Left ventricle myocardium superior (tissue), 1 donor: Measurements from ENCODE around the gene USPL1. TPM values are rescaled to one million over a fixed set of nuclear protein-coding genes. Genes with fewer than 3 reads are reported as not detected.
"Not testable (repeated sequence)": the region's sequence is repeated elsewhere in the genome, so short reads cannot be mapped to it uniquely, and the experiment has no call there.

Experiments
- ATAC-seq: fragments of 200-7000 bp; cut with Tn5 transposase; one replicate; pipeline ENCODE4 v1.9.1; 2020; ENCODE audit warnings: mild to moderate bottlenecking, moderate library complexity
- DNase-seq: peaks from one replicate; pipeline ENCODE4 v3.0.0-alpha.2; 2020
- intact Hi-C: fragments of 100-400 bp; cut with micrococcal nuclease; formaldehyde crosslinking; loops from one replicate; pipeline ENCODE4 v1.11.0; 2022
- long read RNA-seq: library from polyadenylated mRNA; unstranded; transcript quantifications from one replicate; pipeline ENCODE4 v2.0.0, GENCODE V29; 2021
- total RNA-seq: library from RNA; stranded (reverse); fragmentation: NEBNext Ultra II Directional; extraction: Animal tissue kit (Norgen Biotek cat#: 25700); gene quantifications from one replicate; pipeline ENCODE4 v1.2.1, GENCODE V29; 2021
- donor health status: DM: no; HTN: yes; CAD: no; lungs with severe emphysema.

USPL1 gene
- total RNA-seq = 10.5 TPM
- long read RNA-seq, partial matches to known transcripts = 2 of 4 reads
- long read RNA-seq, other reads (novel, unspliced or antisense) = 2 of 4 reads

DNA sequence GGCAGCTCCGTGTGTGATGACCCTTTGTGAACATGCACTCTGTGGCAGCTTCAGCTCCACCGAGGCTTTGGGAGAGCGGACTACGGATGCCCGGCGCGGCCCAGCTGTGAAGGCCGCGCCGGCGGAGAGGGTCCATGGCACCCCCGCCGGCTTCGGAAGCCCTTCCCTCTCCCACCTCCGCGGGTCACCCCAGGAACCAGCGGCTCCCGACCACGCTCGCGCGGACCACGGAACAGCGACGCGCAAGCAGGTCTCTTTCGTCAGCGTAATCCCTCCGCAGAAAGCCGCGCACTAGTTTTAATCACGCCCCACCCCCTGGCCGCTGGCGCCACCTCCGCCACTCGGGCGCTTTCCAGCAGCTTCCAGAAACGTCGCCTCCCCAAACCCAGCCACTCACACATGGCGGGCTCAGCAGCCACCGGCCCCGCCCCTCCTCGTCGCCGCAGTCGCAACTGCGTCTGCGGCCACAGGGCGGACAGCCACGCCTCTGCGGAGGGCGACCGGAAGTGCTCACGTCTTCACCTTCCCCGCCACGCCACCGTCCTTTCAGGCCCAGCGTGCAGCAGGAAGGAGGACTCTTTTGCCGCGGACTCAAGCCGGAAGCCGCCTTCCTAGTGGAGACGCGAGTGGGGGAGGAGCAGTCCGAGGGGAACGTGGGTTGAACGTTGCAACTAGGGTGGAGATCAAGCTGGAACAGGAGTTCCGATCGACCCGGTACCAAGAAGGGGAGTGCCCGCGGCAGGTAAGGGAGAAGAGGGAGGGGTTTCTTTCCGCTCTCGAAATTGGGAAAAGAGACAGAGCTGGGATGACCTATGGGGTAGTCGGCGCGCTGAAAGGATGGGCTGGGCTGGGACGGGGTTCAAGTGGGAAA, at the start of gene USPL1:
Gene USPL1 (plus strand): TSS at position 606 of the 871 bp plus-strand sequence. CDS start 3,221 bp downstream, outside the sequence.
- peak; percentile 96 for ATAC-seq
- DNase-seq = peak; percentile 99
- intact Hi-C loops = loop anchor here (2.0 to 5.0 kb wide), 2 partner anchors 151 to 210 kb away; no protein-coding TSS in a partner anchor

DNA sequence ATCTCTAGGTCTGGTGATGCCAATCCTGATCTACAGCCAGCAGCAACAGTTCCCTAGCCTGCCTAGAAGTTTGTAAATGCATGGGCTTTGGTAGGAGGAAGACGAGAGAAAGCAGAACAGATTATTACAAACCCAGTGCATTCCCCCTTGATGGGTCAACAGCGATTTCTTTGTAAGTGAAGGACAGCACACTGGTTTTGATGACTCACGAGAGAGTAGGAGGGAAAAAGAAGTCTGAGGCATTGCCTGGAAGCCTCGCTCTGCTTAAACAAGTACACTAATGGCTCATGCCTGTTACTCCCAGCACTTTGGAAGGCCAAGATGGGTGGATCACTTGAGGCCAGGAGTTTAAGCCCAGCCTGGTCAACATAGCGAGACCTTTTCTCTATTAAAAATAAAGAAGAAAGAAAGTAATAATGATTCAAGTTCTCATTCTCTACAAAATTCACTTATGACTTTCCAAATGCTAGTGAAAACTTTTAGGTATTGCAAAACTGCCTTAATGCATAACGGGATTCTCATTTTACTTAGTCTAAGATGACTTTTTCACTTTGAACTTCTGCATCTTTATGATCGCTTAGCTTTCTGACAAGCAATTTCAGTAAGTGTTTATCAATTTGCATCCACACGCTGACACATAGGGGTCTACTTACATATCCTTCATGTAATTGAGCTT, 47.7 kb upstream of the USPL1 start:
- peak; percentile 79 for ATAC-seq
- no peak for DNase-seq
- intact Hi-C loops = no loop called here

DNA sequence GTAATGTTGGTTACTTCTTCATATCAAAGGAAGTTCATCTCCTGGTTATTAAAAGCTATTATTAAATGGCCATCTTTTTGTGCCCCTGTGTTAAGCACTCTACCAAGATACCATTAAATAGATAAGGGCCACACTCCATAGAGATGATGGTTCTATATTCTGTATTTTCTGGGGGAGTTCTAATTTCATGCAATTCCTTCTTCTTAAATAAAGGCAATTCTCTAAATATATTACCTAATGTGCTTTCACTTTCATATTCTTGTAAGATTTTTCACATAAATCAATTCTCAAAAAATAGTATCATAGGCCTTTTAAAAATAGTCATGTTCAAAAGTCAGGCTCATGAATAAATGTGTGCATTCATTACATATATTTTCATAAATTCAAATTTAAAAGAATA, 47.0 kb upstream of the USPL1 start:
- intact Hi-C loops = no loop called here
- DNase-seq = no peak
- no peak for ATAC-seq

DNA sequence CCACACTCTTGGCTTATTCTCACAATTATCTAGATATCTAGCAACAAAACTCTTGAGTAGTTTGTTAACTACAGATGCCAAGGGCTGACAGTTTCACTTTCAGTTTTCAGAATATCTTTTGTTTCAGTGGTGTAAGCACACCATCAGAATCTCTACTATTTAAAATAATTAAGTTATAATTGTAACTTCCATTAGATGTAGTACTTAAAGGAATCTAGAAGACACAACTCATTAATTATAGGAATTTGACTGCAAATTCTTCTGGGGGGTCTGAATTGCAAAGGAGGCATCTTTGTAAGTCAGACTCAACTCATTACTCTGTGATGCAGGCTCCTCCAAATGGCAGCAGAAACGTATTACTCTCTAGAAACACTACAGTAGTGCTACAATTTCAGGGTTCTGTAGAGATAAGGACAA, 44.9 kb upstream of the USPL1 start:
- DNase-seq (no peak), ATAC-seq (peak; percentile 72)
- intact Hi-C loops = no loop called here

DNA sequence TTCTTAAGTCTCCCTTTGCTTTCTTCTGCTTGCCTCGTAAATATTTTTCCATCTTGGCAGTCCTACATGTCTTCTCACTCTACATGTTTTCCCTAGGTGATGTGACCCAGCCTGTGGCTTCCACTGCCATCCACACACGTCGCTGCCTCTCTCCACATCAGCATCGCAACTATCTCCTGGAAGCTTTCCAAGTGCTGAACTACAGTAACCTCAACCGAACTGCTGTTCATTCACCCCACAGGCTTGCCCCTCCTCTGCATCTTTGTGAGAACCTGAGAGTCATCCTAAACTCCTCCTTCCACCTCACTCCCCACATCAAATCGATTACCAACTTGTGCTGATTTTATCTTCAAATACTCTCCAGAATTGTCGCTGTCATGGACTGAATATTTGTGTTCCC, 41.2 kb upstream of the USPL1 start:
- peak; percentile 35 for DNase-seq
- intact Hi-C loops = no loop called here
- ATAC-seq = peak; percentile 73

DNA sequence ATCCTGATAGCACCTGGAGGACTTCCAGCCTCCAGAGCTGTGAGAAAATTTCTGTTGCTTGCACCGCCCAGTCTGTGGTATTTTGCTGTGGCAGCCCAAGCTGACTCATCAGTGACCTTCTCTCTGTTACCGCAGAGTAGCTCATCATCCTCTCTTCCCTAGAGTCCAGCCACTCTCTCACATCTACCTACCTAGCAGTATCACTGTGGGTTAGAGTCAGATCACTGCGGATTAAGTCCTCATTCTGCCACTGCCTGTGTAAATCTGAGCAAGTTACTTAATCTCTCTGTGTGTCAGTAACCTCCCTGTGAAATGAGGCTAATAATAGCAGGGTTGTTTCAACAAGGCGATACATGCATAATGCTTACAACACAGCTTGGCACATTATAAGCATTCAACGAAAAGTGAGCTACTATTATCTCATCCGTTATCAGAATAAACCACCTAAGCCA, 40.3 kb upstream of the USPL1 start:
- intact Hi-C loops = no loop called here
- no peak for DNase-seq
- ATAC-seq = no peak

DNA sequence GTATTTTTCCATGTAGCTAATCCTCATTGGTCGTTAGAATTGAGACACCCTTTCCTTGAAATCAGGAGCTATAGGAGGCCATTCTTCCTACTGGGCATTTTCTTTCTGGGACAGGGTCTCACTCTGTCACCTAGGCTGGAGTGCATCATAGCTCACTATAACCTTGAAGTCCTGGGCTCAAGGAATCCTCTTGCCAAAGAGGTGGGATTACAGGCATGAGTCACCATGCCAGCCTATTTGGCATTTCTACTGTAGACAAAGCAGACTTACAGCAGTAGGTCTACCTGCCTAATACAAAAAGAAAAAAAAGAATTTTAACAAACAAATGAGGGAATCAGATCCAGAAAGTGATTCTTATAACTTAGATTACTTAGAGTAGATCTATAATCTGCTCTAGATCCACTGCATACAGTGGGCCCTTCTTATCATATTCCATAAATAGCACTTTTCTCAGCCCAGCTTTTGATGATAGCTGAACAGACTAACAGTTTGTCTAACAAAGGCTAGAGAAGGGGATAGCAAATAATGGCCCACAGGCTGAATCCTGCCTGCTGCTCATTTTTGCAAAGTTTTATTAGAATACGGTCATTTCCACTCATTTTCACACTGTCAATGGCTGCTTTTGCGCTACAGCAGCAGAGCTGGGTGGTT, 36.7 kb upstream of the USPL1 start:
- intact Hi-C loops = no loop called here
- ATAC-seq (peak; percentile 66), DNase-seq (no peak)

DNA sequence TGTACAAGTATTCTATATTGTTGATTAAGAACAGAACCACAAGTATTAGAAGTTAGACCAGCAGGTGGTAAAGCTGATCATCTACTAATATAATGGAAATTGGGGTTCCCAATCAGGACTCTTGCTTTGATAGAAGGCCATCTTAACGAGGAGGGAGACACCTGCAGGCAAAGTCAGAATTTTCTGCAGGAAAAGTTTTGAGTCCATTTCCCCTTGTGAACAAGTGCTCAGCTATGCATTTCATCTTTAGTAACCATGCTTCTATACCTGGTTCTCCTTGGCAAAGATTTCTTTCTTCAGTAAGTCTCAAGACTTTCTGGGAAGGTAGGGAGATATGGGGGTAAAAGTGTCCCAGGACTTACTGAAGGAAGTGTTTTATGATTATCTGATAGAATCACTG, 36.1 kb upstream of the USPL1 start:
- intact Hi-C loops = no loop called here
- ATAC-seq (no peak), DNase-seq (no peak)

DNA sequence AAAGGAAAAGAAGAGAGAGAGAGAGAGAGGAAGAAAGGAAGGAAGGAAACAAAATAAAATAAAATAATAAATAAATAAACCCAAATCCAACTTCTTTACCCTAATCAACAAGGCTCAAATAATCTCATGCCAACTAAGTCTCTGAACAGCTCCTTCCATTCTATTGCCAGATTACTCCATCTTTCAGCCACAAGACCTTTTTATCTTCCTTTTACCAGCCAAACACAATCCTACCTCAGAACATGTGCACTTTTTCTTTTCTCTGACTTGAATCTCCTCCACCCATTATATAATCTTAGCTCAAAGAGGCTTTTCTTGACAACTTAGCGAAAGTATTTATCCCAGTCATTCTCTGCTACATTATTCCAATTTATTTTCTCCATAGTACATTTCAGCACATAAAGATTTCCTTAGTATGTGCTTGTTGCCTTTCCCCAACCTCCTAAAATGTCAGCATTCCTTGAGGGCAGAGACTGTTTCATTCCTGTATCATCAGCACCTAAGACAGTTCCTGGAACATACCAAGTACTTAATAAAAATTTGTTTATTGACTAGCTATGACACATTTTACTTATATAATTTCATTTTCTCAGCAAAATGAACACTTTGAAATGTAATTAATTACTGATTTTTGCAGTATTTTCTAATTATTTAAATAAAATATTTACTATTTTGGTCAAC, 33.5 kb upstream of the USPL1 start:
- no peak for ATAC-seq
- DNase-seq = no peak
- intact Hi-C loops = no loop called here

DNA sequence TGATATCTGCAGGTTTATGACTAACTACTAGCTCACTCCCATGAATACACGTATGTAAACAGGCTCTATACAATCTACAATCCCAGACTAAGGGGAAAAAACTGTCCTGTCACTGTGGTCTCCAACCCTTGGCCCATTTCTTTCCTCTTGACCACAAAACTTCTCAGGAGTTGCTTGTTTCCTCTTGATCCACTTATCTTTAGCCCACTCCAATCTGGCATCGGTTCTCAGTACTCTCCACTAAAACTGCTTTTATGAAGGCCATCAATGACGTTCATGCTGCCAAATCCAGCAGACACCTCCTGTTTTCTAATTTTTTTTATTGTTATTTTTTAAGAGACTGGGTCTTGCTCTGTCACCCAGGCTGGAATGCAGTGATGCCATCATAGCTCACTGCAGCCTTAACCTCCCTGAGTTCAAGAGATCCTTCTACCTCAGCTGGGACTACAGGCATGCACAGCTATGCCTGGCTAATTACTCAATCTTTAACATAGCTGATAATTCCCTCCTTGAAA, 31.9 kb upstream of the USPL1 start:
- intact Hi-C loops = no loop called here
- DNase-seq (no peak), ATAC-seq (no peak)

DNA sequence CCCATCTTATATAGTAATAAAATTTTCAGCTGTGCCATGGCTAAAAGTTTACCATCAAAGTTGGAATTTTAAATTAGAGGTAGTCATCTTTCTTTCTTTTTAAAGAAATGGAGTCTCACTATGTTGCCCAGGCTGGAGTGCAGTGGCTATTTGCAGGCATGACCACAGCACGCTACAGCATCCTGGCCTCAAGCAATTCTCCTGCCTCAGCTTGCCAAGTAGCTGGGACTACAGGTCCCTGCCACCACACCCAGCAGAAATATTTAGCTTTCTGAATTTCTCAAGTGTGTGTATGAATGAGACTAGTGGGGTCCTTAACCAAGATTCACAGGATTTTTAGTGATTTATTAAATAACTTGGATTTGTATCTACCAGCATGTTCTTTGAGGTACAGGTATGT, 30.5 kb upstream of the USPL1 start:
- ATAC-seq = no peak
- intact Hi-C loops = no loop called here

DNA sequence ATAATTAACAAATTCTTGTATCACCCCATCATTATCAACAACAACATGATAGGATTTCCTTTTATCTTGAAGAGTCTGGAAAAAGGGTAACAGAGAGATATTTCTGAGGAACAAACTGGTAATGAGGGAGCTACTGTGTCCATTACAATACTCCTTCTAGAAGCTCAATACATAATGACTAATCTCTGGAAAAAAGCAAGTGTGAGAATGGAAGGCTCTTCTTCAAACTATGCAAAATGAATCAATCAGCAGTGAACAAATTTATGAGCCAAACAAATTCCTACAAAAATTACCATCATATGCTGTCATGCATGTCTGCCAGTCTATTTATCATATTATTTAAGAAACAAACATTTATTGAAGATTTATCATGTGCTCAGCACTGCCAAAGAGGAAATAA, 30.0 kb upstream of the USPL1 start:
- intact Hi-C loops = no loop called here

More for the DNA sequence above, 30.5 kb upstream of the USPL1 start:
- no peak for DNase-seq

DNA sequence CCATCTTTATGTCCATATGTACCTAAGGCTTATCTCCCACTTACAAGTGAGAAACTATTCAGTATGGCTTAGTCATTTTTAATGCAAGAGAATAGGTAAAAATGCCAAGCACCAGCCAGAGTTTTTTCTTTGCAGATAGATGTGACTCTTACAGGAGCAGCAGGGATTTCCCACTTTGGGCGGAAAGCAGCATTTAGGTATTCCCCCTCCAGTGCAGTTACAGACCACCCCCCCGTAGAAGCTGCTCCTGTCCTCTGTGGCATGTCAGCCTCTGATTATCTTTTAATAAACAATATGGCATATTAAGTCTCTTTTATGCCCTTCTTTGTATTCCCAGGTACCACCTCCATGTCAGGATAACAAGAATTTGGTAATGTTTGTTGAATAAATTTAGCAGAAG, 24.7 kb upstream of the USPL1 start:
- intact Hi-C loops = no loop called here
- DNase-seq (no peak), ATAC-seq (no peak)

More for the DNA sequence above, 30.0 kb upstream of the USPL1 start:
- DNase-seq = no peak
- no peak for ATAC-seq

DNA sequence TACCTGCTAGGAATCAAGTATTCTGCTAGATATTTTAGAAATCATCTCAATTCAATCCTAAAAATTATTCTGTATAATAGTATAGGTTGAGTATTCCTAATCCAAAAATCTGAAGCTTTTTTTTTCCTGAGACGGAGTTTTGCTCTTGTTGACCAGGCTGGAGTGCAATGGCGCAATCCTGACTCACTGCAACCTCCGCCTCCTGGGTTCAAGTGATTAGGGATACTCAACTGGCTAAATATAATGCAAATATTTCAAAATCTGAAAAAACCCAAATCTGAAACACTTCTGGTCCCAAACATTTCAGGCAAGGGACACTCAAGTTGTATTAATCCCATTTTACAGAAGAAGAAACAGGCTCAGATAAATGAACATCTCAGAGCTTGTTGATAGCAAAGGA, 17.2 kb upstream of the USPL1 start:
- intact Hi-C loops = no loop called here
- DNase-seq (no peak), ATAC-seq (no peak)

DNA sequence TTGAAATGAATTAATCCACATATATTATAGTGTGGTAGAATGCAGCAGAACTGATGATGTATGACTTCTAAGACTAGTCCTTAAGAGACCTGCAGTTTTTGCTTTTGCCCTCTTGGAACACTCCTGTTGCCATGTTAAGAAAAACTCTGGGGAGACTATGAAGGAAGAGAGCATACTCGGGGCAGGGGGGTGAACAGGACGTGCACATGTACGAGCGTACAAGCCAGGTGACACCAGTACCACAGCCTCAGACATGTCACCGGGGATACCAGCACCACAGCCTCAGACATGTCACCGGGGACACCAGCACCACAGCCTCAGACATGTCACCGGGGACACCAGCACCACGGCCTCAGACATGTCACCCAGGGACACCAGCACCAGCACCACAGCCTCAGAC, 15.9 kb upstream of the USPL1 start:
- DNase-seq (no peak), ATAC-seq (no peak)
- intact Hi-C loops = no loop called here

DNA sequence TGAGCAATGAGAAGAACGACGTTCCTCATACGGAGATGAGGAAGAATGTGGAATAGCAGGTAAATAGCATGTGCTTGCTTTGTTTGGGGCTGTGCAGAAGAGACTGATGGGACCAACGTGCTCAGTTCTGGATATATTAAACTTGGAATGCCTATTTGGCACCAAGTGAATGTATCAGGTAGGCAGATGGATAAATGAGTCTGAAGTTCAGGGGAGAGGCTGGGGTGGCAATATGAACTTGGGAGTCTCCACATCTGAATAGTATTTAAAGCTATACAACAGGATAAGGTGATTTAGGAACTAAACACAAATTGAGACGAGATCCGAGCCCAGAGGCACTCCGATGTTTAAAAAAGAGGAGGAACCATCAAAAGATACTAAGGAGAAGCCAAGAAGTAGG, 12.7 kb upstream of the USPL1 start:
- DNase-seq (no peak), ATAC-seq (no peak)
- intact Hi-C loops = no loop called here

DNA sequence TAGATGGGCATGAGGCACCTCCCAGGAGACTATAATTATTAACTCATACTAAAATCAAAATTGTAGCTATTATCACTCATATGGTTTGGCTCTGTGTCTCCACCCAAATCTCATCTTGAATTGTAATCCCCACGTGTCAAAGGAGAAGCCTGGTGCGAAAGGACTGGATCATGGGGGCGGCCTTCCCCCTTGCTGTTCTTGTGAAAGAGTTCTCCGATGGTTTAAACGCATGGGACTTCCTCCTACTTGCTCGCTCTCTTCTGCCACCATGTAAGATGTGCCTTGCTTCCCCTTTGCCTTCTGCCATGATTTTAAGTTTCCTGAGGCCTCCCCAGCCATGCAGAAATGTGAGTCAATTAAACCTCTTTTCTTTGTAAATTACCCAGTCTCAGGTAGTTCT, 10.5 kb upstream of the USPL1 start:
- DNase-seq, intact Hi-C loops, ATAC-seq: not testable (repeated sequence)

DNA sequence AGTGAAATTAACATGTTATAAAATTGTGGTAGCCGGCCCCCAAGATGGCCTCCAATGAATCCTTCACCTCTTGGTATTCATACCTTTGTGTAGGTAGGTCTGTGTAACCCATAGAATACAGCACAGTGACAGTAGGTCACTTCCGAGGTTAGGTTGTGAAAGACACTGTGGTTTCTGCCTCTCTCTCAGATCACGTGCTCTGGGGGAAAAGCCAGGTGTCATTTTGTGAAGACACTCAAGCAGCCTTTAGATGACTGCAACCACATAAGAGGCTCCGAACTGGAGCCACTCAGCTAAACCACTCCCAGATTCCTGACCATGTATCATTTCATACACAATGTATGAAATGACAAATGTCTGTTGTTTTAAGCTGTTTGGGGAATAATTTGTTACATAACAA, 9.8 kb upstream of the USPL1 start:
- intact Hi-C loops = no loop called here
- ATAC-seq = no peak
- no peak for DNase-seq

DNA sequence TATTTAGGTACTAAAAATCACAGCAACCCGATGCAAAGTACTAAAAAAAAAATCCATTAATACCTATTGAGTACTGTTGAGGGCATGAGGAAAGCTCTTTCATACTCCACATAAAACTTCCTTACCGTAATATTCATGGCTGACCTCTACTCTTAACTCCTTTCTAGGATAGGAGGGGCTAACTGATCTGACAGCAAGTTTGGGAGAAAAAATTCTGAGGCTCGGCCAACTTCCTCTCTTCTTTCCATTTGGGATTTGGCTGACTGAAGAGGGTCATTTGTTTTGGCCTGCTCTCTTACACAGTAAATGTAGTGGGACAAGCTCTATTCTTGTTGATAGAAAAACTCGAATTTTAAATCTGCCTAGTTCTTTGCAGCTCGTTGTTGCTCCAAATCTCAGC, 9.4 kb upstream of the USPL1 start:
- DNase-seq (no peak), ATAC-seq (peak; percentile 60)
- intact Hi-C loops = no loop called here
